NB4 (cell line): ENCODE data around the gene LBX1.

Experiments used
- MAX ChIP-seq: IDR thresholded peaks from 2 replicates; pipeline ENCODE4 v1.6.1; 2011; ENCODE audit warnings: low read depth, low read length
- MYC ChIP-seq: IDR thresholded peaks from 2 replicates; pipeline ENCODE4 v1.6.1; 2011; ENCODE audit warnings: low read depth, low read length
- POLR2A ChIP-seq: IDR thresholded peaks from 2 replicates; pipeline ENCODE4 v1.6.1; 2011; ENCODE audit warnings: mild to moderate bottlenecking; ENCODE audit not compliant: insufficient read length; ENCODE audit errors: extremely low read depth
- TF ChIP-seq, protein P1 (sequence below): IDR thresholded peaks from one replicate; pipeline ENCODE4 v1.5.1; 2012; ENCODE audit warnings: low read depth, low read length

- TF ChIP-seq, protein P1, sequence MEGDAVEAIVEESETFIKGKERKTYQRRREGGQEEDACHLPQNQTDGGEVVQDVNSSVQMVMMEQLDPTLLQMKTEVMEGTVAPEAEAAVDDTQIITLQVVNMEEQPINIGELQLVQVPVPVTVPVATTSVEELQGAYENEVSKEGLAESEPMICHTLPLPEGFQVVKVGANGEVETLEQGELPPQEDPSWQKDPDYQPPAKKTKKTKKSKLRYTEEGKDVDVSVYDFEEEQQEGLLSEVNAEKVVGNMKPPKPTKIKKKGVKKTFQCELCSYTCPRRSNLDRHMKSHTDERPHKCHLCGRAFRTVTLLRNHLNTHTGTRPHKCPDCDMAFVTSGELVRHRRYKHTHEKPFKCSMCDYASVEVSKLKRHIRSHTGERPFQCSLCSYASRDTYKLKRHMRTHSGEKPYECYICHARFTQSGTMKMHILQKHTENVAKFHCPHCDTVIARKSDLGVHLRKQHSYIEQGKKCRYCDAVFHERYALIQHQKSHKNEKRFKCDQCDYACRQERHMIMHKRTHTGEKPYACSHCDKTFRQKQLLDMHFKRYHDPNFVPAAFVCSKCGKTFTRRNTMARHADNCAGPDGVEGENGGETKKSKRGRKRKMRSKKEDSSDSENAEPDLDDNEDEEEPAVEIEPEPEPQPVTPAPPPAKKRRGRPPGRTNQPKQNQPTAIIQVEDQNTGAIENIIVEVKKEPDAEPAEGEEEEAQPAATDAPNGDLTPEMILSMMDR, result no peak
- TF ChIP-seq POLR2A (no peak), MYC (no peak), MAX (no peak)
These were observed 2.8 kb upstream of the LBX1 start for GRCh38 chr10:101231912-101232689.
